Transverse colon (tissue), 4 donors: ENCODE data around the gene UBQLN4. TPM values are rescaled to one million over a fixed set of nuclear protein-coding genes. Genes with fewer than 3 reads are reported as not detected.

Source experiments
- DNase-seq: peaks from one replicate; pipeline ENCODE4 v3.0.0-alpha.2; 2019
- H3K27ac ChIP-seq, 4 donors: fragments of 200-600 bp; sonication (generic); 2 replicates each; pipeline ENCODE4 v1.5.1; 2016 to 2018; ENCODE audit warnings: inconsistent platforms in 4 of 4
- H3K27me3 ChIP-seq: fragments of 200-600 bp; sonication (generic); 2 replicates; pipeline ENCODE4 v1.5.1; 2017; ENCODE audit warnings: inconsistent platforms
- H3K36me3 ChIP-seq, 4 donors: fragments of 200-600 bp; sonication (generic); 2 replicates each; pipeline ENCODE4 v1.5.1; 2017 to 2019; ENCODE audit warnings: inconsistent platforms in 4 of 4
- H3K4me1 ChIP-seq, 4 donors: fragments of 200-600 bp; sonication (generic); 2 replicates each; pipeline ENCODE4 v1.5.1; 2017 to 2020; ENCODE audit warnings: inconsistent platforms in 4 of 4
- H3K4me3 ChIP-seq, 4 donors: fragments of 200-600 bp; sonication (generic); 1 replicate in 1 of 4; 2 replicates in 3 of 4; pipeline versions ENCODE4 v1.5.1 to v1.6.1; 2017 to 2019; ENCODE audit warnings: inconsistent platforms in 4 of 4
- H3K9me3 ChIP-seq, 2 donors: fragments of 200-600 bp; sonication (generic); 2 replicates each; pipeline ENCODE4 v1.5.1; 2017 to 2019; ENCODE audit warnings: inconsistent platforms in 2 of 2
- EP300 ChIP-seq: sonication (generic); formaldehyde crosslinking; IDR thresholded peaks from one replicate; pipeline ENCODE4 v1.6.1; 2017; ENCODE audit warnings: antibody characterized with exemption, low read depth
- POLR2A ChIP-seq: fragments of 450-650 bp; IDR thresholded peaks from one replicate; pipeline ENCODE4 v1.6.1; 2016; ENCODE audit warnings: antibody characterized with exemption, mild to moderate bottlenecking, moderate library complexity
- POLR2AphosphoS5 ChIP-seq, 3 donors: sonication (generic); formaldehyde crosslinking; IDR thresholded peaks; one replicate each; pipeline ENCODE4 v1.6.1; 2016; ENCODE audit warnings: antibody characterized with exemption in 3 of 3
- WGBS, 2 donors: methylation state at CpG; one replicate each; pipeline ENCODE4 v1.1.5; 2018; ENCODE audit warnings: low coverage in 1 of 2; 5-methylcytosine and 5-hydroxymethylcytosine counted together
- in situ Hi-C, 4 donors: fragments of 200-750 bp; cut with MboI; loops; one replicate each; pipeline versions ENCODE4 v1.15.0 to v1.15.1; 2017; ENCODE audit warnings: low sequenced_read_pairs in 3 of 4, low pct_ligation_motif_present in 1 of 4, low pct_unique_long_range_greater_than_20kb in 1 of 4
- intact Hi-C: fragments of 100-400 bp; cut with DNase I; formaldehyde crosslinking; loops from one replicate; pipeline ENCODE4 v1.15.1; 2023; ENCODE audit warnings: low total_unique reads
- total RNA-seq, 4 donors: library from RNA; depleted of rRNA; stranded (reverse); fragments of >200 nt; gene quantifications; one replicate each; pipeline ENCODE4 v1.1.0, GENCODE V29; 2016
- TF ChIP-seq, protein P1 (sequence below), 5 experiments: fragments of 200-600 bp in 3 of 5; fragments of 450-650 bp in 2 of 5; sonication (generic) in 3 of 5; IDR thresholded peaks; 1 replicate in 2 of 5; 2 replicates in 3 of 5; pipeline ENCODE4 v1.5.1; 2016 to 2017; ENCODE audit warnings: antibody characterized with exemption in 5 of 5, inconsistent platforms in 3 of 5, mild to moderate bottlenecking in 2 of 5, moderate library complexity in 1 of 5

Gene UBQLN4
- total RNA-seq, 4 donors from 2014 or later: 7.9 to 21.3 (median 16.1) TPM

DNA sequence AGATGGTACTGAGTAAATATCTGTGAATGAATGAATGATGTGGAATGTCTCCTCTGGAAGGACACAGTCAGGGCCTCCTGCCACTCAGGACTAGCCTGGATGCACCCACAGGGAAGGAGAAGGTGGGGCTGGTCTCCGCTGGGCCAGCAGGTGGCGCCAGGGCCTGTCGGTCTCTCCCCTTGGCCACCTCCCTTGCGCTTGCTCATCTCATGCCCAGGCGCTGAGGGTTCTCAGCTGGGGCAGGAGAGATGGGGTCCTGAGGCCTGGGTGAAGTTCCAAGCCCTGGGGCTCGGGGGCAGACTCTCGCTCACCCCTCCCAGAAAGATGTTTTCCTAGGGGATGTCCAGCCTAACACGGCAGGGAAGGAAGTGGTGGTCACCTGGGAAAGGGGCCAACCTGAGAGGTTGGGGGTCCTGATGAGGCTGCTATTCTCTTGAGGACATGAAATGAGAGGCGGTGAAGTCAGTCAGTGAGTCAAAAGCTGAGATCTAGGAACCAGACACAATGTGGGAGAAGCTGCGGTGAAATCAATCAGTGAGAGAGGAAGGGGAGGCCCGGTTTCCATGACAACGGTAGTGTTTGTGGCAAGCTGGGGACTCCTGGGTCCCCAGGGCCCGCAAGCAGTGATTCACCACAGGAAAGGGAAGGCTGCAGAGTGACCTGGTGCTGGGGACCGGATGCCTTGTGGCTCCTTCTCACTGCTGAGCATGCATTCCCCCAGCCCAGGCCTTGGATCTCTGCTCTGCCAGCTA lies 43.2 kb upstream of the UBQLN4 start:
- peak; percentile 93 for DNase-seq
- Histone ChIP-seq H3K4me1 (peaks cover 8 to 46% (median 20%) of the 10 kb centered on the region in 4 donors), H3K27ac (peak overlapping the region; percentile 57 to 80 (median 77)), H3K36me3 (no peaks in the 10 kb centered on the region), H3K27me3 (no peaks in the 10 kb centered on the region), H3K4me3 (no peak overlapping the region), H3K9me3 (no peaks in the 10 kb centered on the region)
- in situ Hi-C loops (loop anchor here (5.0 to 25.0 kb wide), 3 partner anchors 35 to 128 kb away; partner anchors contain the start of gene PMF1 (in 1 of the 4)), intact Hi-C loops (loop anchor here (2.0 kb wide), 1 partner anchor 34 kb away; no protein-coding TSS in a partner anchor)
- WGBS, 2 donors: 24% methylated on average over 13 of the region's 14 CpGs; no CpG with 5 or more reads in 1 of the 2 donors
- TF ChIP-seq EP300 (no peak), POLR2A (no peak), POLR2AphosphoS5 (IDR thresholded peaks at IDR 0.05) (peak in 1 of 3 donors; percentile 62)
- TF ChIP-seq, protein P1, sequence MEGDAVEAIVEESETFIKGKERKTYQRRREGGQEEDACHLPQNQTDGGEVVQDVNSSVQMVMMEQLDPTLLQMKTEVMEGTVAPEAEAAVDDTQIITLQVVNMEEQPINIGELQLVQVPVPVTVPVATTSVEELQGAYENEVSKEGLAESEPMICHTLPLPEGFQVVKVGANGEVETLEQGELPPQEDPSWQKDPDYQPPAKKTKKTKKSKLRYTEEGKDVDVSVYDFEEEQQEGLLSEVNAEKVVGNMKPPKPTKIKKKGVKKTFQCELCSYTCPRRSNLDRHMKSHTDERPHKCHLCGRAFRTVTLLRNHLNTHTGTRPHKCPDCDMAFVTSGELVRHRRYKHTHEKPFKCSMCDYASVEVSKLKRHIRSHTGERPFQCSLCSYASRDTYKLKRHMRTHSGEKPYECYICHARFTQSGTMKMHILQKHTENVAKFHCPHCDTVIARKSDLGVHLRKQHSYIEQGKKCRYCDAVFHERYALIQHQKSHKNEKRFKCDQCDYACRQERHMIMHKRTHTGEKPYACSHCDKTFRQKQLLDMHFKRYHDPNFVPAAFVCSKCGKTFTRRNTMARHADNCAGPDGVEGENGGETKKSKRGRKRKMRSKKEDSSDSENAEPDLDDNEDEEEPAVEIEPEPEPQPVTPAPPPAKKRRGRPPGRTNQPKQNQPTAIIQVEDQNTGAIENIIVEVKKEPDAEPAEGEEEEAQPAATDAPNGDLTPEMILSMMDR (IDR thresholded peaks at IDR 0.05): peak; percentile 93 to 97 (median 94)

DNA sequence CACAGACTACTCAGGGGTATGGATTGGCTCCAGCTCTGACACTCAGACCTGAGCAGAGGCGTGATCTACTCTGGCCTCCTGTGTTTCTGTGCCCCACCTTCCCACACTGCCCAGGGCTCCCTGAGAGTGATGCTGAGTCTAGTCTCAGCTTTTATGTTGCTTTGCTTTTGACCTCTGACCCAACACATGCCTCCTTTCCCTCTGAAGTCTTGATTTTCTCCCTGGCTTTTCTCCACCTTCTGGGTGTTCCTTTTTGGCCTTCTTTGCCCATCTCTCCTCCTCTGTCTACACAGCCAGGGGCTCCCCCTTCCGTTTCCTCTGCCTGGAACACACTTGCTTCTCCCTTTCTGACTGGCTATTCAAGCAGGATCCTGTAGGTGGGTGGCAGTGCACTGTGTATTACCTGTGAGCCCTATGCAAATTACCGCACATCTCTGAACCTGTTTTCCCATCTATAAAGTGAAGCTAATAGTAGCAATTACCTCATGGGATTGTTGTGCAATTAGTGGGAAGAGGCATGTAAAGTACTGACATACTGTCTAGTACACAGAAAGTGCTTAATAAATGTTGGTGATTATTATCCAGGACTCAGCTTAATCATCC lies 42.4 kb upstream of the UBQLN4 start:
- Histone ChIP-seq H3K4me3 (no peak overlapping the region), H3K27ac (peak overlapping the region; percentile 19 to 80 (median 66)), H3K36me3 (no peaks in the 10 kb centered on the region), H3K4me1 (peaks cover 8 to 39% (median 15%) of the 10 kb centered on the region in 4 donors), H3K9me3 (no peaks in the 10 kb centered on the region), H3K27me3 (no peaks in the 10 kb centered on the region)
- in situ Hi-C loops (loop anchor here (5.0 to 25.0 kb wide), 3 partner anchors 36 to 129 kb away; partner anchors contain the start of gene PMF1 (in 1 of the 4)), intact Hi-C loops (loop anchor here (2.0 kb wide), 2 partner anchors 35 to 77 kb away; no protein-coding TSS in a partner anchor)
- 67 to 82% methylated on average over 2 to 3 of the region's 3 CpGs for WGBS, 2 donors
- TF ChIP-seq, protein P1 (IDR thresholded peaks at IDR 0.05): no peak
- TF ChIP-seq POLR2A (no peak), POLR2AphosphoS5 (IDR thresholded peaks at IDR 0.05) (no peak), EP300 (no peak)
- no peak for DNase-seq

DNA sequence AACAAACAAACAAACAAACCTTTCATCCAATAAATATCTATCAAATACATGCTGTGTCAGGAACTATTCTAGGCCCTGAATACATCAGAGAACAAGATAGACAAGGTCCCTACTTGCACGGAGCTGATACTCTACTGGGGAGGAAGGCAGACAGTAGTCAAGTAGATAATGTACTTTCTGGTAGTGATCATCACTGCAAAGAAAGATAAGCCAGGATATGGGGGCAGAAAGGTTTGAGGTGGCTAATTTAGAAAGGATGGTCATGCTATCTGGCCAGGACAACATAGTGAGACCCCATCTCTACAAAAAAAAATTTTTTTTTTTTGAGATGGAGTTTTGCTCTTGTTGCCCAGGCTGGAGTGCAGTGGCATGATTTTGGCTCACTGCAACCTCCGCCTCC lies 38.0 kb upstream of the UBQLN4 start:
- no peak for DNase-seq
- in situ Hi-C loops: loop anchor here (5.0 to 25.0 kb wide), 4 partner anchors 41 to 136 kb away; partner anchors contain the start of gene PMF1 (in 1 of the 4)
- no peaks in the 10 kb centered on the region for H3K9me3 ChIP-seq
- whole genome bisulfite sequencing, 2 donors: 74 to 83% methylated on average over 1 to 2 of the region's 2 CpGs
- no peak overlapping the region for H3K27ac ChIP-seq
- H3K36me3 ChIP-seq: no peaks in the 10 kb centered on the region
- H3K27me3 ChIP-seq: no peaks in the 10 kb centered on the region
- intact Hi-C loops: loop anchor here (2.0 kb wide), 1 partner anchor 133 kb away; no protein-coding TSS in a partner anchor
- TF ChIP-seq POLR2AphosphoS5 (IDR thresholded peaks at IDR 0.05) (no peak), EP300 (no peak), POLR2A (no peak)
- TF ChIP-seq, protein P1 (IDR thresholded peaks at IDR 0.05): no peak
- peaks cover 0 to 17% (median 3%) of the 10 kb centered on the region in 4 donors for H3K4me1 ChIP-seq
- no peak overlapping the region for H3K4me3 ChIP-seq

- Histone ChIP-seq H3K9me3 (no peaks in the 10 kb centered on the region), H3K27me3 (no peaks in the 10 kb centered on the region), H3K36me3 (no peaks in the 10 kb centered on the region), H3K4me1 (peaks cover 0 to 10% (median 1%) of the 10 kb centered on the region in 4 donors), H3K27ac (no peak overlapping the region), H3K4me3 (no peak overlapping the region)
- WGBS, 2 donors: 35% methylated on average over 14 of the region's 14 CpGs; no CpG with 5 or more reads in 1 of the 2 donors
- in situ Hi-C loops: loop anchor here (5.0 to 25.0 kb wide), 4 partner anchors 41 to 136 kb away; partner anchors contain the start of gene PMF1 (in 1 of the 4)
- TF ChIP-seq, protein P1 (IDR thresholded peaks at IDR 0.05): peak; percentile 82 to 88 (median 87)
- no peak for TF ChIP-seq POLR2AphosphoS5 (IDR thresholded peaks at IDR 0.05)
- no peak for TF ChIP-seq POLR2A
- TF ChIP-seq EP300: no peak
- DNase-seq: peak; percentile 91
- intact Hi-C loops: loop anchor here (2.0 kb wide), 1 partner anchor 134 kb away; no protein-coding TSS in a partner anchor
Measured at GRCh38 chr1:156090840-156091188, 37.2 kb upstream of the UBQLN4 start.
